Measurements from ENCODE around the gene ADARB2. TPM values are rescaled to one million over a fixed set of nuclear protein-coding genes. Genes with fewer than 3 reads are reported as not detected.
"Not testable (repeated sequence)": the region's sequence is repeated elsewhere in the genome, so short reads cannot be mapped to it uniquely, and the experiment has no call there.

The ADARB2 gene
- total and polyA plus RNA-seq, 7 experiments from 2014 or later, result 0.05 to 13.6 (median 6.3) TPM; not detected in 3

DNA sequence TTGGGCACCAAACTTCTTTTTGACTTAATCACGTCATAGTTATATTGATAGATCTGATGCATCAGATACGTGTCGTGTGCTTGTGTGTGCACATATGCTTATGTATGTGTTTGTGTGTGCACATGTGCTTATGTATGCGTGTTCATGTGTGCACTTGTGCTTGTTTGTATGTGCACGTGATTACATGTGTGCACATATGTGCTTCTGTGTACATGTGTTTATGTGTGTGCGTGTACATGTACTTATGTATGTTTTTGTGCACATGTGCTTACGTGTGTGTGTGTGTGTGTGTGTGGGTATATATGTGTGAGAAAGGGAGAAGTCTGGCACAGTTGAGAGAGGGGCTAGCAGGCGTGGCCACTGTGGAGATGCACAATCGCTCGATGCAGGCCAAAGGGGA is 507.8 kb downstream of the ADARB2 start:
- Histone ChIP-seq H3K27me3 (ENCODE audit: control insufficient read depth in 2 of 2, insufficient read depth in 2 of 2, low read length in 2 of 2) (no peaks in the 10 kb centered on the region), H3K36me3 (ENCODE audit: control insufficient read depth in 2 of 3, insufficient read depth in 3 of 3, low read length in 3 of 3) (no peaks in the 10 kb centered on the region), H3K4me1 (ENCODE audit: control insufficient read depth in 2 of 2, insufficient read depth in 2 of 2, low read length in 2 of 2) (no peaks in the 10 kb centered on the region), H3K27ac (ENCODE audit: low read depth, low read length) (no peak overlapping the region), H3K4me3 (ENCODE audit: low read length) (no peak overlapping the region), H3K9me3 (ENCODE audit: control insufficient read depth in 2 of 3, low read length in 3 of 3) (no peaks in the 10 kb centered on the region)
- no peak overlapping the region for H3K4me3 Mint-ChIP-seq
- peaks cover 2 to 20% (median 14%) of the 10 kb centered on the region in 5 donors for H3K27me3 Mint-ChIP-seq
- CTCF ChIA-PET, result no interaction called here
- POLR2A ChIA-PET, result no interaction called here
- H3K36me3 Mint-ChIP-seq, result peaks cover 0 to 24% (median 18%) of the 10 kb centered on the region in 5 donors
- DNase-seq (no peak), ATAC-seq (no peak)
- H3K9me3 Mint-ChIP-seq, result peaks cover 0 to 24% (median 2%) of the 10 kb centered on the region in 11 donors
- no peaks in the 10 kb centered on the region for H3K4me1 Mint-ChIP-seq
- intact Hi-C loops (cut with micrococcal nuclease), result no loop called here
- peak overlapping the region in 2 of 9 donors; percentile 1 to 20 for H3K27ac Mint-ChIP-seq

DNA sequence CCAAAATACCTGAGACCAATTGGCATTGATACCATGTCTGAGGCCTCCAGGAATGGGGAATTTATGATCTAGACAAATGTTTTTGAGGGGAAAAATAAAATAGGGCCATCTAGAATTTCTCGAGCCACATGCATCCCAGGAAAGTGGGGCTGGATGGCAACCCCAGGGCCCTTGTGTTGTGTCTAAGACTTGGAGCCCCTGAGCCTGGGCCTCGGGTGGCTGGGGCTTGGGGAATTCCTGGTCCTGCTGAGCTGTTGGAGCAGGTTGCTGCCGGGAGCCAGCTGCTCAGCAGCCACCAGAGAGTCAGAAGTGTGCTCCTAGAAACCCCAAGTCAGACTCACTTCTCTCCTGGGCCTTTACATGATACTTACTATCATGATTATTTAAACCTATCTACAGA is 508.2 kb downstream of the ADARB2 start:
- Mint-ChIP-seq H3K9me3 (peaks cover 0 to 29% (median 3%) of the 10 kb centered on the region in 11 donors), H3K27me3 (peaks cover 3 to 20% (median 16%) of the 10 kb centered on the region in 5 donors), H3K36me3 (peaks cover 0 to 21% (median 18%) of the 10 kb centered on the region in 5 donors), H3K27ac (no peak overlapping the region), H3K4me1 (no peaks in the 10 kb centered on the region), H3K4me3 (no peak overlapping the region)
- H3K27ac ChIP-seq (ENCODE audit: low read depth, low read length), result no peak overlapping the region
- H3K27me3 ChIP-seq (ENCODE audit: control insufficient read depth in 2 of 2, insufficient read depth in 2 of 2, low read length in 2 of 2), result no peaks in the 10 kb centered on the region
- H3K4me1 ChIP-seq (ENCODE audit: control insufficient read depth in 2 of 2, insufficient read depth in 2 of 2, low read length in 2 of 2), result no peaks in the 10 kb centered on the region
- CTCF ChIA-PET, result no interaction called here
- POLR2A ChIA-PET, result interaction anchor here (0.6 kb wide), 1 partner anchor 97 kb away, joined by 3 read pairs; no protein-coding TSS in a partner anchor
- DNase-seq (no peak), ATAC-seq (no peak)
- no peak overlapping the region for H3K4me3 ChIP-seq (ENCODE audit: low read length)
- no peaks in the 10 kb centered on the region for H3K36me3 ChIP-seq (ENCODE audit: control insufficient read depth in 2 of 3, insufficient read depth in 3 of 3, low read length in 3 of 3)
- no peaks in the 10 kb centered on the region for H3K9me3 ChIP-seq (ENCODE audit: control insufficient read depth in 2 of 3, low read length in 3 of 3)
- intact Hi-C loops (cut with micrococcal nuclease), result no loop called here

DNA sequence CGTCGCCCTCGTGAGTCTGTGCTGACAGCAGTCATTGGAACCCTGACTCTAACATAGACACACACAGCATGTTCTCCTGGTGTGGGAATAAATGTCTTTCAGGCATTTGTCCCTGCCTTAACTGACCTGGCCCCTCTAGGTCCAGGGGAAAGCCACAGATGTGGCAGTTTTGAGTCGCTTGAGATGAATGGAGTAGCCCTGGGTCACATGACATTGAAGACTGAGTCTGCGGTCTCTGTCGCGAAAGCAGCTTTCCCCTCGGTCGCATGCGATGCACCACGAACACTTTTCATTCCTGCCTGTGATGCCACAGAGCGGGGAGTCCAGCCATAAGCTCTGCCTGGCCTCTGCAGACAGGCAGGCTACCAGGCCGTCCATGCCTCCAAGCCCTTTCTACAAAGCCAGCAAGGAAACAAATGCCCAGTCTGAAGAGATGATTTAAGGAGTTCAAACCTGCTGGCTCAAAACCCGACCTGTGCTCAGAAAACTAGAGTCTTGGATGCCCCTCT is 508.8 kb downstream of the ADARB2 start:
- peaks cover 0 to 35% (median 3%) of the 10 kb centered on the region in 11 donors for H3K9me3 Mint-ChIP-seq
- H3K36me3 ChIP-seq (ENCODE audit: control insufficient read depth in 2 of 3, insufficient read depth in 3 of 3, low read length in 3 of 3), result no peaks in the 10 kb centered on the region
- ATAC-seq (no peak), DNase-seq (no peak)
- ChIA-PET POLR2A (interaction anchor here (0.6 kb wide), 1 partner anchor 98 kb away, joined by 3 read pairs; no protein-coding TSS in a partner anchor), CTCF (no interaction called here)
- H3K4me3 ChIP-seq (ENCODE audit: low read length), result no peak overlapping the region
- no peak overlapping the region for H3K27ac ChIP-seq (ENCODE audit: low read depth, low read length)
- H3K4me1 ChIP-seq (ENCODE audit: control insufficient read depth in 2 of 2, insufficient read depth in 2 of 2, low read length in 2 of 2), result no peaks in the 10 kb centered on the region
- no peaks in the 10 kb centered on the region for H3K27me3 ChIP-seq (ENCODE audit: control insufficient read depth in 2 of 2, insufficient read depth in 2 of 2, low read length in 2 of 2)
- H3K27ac Mint-ChIP-seq, result no peak overlapping the region
- H3K36me3 Mint-ChIP-seq, result peaks cover 0 to 18% (median 17%) of the 10 kb centered on the region in 5 donors
- peaks cover 3 to 23% (median 15%) of the 10 kb centered on the region in 5 donors for H3K27me3 Mint-ChIP-seq
- H3K4me1 Mint-ChIP-seq, result no peaks in the 10 kb centered on the region
- H3K4me3 Mint-ChIP-seq, result no peak overlapping the region
- intact Hi-C loops (cut with micrococcal nuclease), result no loop called here
- H3K9me3 ChIP-seq (ENCODE audit: control insufficient read depth in 2 of 3, low read length in 3 of 3), result no peaks in the 10 kb centered on the region

DNA sequence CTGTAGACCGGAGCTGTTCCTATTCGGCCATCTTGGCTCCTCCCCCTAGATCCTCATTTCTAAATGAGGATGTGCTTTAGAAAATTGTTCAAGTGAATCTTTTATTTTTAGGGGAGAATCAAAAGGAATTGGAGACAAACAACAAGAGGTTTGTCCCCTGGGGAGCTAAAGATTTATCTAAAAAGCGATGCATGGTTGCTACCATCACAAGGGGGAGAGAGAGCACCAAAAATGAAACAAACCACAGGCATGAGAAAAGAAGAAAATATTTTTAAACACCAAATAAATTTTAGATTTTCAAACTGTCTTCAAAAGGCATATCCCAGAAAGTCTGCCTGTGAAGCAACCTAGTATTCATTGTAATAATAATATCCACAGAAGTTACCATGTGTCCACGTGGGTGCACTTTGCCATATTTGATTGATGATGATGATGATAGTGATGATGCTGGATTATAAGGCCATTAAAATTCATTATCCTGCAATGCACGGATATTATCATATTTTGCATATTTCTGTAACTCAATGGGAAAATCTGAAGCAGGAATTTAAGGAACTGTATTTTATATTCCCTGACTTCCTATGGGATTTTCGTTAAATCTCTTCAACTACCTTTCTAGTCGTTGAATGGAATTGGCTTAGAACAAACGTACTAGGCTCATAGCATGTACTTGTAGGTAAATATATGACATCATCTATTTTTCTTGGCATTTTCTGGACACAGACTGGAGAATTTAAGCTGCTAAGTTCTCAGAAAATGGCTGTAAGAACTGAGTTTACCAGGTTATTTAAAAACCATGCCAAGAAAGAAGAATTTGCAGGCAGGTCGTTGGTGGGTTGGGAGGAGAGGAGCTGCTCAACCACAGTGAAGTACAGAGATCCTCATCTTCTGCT is 509.6 kb downstream of the ADARB2 start:
- DNase-seq, result no peak
- POLR2A ChIA-PET, result no interaction called here
- no peaks in the 10 kb centered on the region for H3K9me3 ChIP-seq (ENCODE audit: control insufficient read depth in 2 of 3, low read length in 3 of 3)
- H3K4me3 Mint-ChIP-seq, result no peak overlapping the region
- peaks cover 5 to 23% (median 15%) of the 10 kb centered on the region in 5 donors for H3K27me3 Mint-ChIP-seq
- no peak for ATAC-seq
- no peaks in the 10 kb centered on the region for H3K36me3 ChIP-seq (ENCODE audit: control insufficient read depth in 2 of 3, insufficient read depth in 3 of 3, low read length in 3 of 3)
- H3K4me1 ChIP-seq (ENCODE audit: control insufficient read depth in 2 of 2, insufficient read depth in 2 of 2, low read length in 2 of 2), result no peaks in the 10 kb centered on the region
- peaks cover 0 to 38% (median 5%) of the 10 kb centered on the region in 11 donors for H3K9me3 Mint-ChIP-seq
- H3K27ac ChIP-seq (ENCODE audit: low read depth, low read length), result no peak overlapping the region
- intact Hi-C loops (cut with micrococcal nuclease), result no loop called here
- H3K27me3 ChIP-seq (ENCODE audit: control insufficient read depth in 2 of 2, insufficient read depth in 2 of 2, low read length in 2 of 2), result no peaks in the 10 kb centered on the region
- CTCF ChIA-PET, result interaction anchor here (0.7 kb wide), 1 partner anchor 299 kb away, joined by 3 read pairs; no protein-coding TSS in a partner anchor
- H3K4me1 Mint-ChIP-seq, result no peaks in the 10 kb centered on the region
- peaks cover 0 to 16% (median 15%) of the 10 kb centered on the region in 5 donors for H3K36me3 Mint-ChIP-seq
- no peak overlapping the region for H3K27ac Mint-ChIP-seq
- no peak overlapping the region for H3K4me3 ChIP-seq (ENCODE audit: low read length)

DNA sequence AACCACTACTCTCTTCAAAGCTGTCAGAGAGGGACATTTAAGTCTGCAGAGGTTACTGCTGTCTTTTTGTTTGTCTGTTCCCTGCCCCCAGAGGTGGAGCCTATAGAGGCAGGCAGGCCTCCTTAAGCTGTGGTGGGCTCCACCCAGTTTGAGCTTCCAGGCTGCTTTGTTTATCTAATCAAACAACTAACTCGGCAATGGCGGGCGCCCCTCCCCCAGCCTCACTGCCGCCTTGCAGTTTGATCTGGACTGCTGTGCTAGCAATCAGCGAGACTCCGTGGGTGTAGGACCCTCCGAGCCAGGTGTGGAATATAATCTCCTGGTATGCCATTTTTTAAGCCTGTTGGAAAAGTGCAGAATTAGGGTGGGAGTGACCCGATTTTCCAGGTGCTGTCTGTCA is 510.4 kb downstream of the ADARB2 start:
- H3K4me1 ChIP-seq (ENCODE audit: control insufficient read depth in 2 of 2, insufficient read depth in 2 of 2, low read length in 2 of 2); H3K4me1 Mint-ChIP-seq; H3K4me3 Mint-ChIP-seq; POLR2A ChIA-PET; H3K9me3 ChIP-seq (ENCODE audit: control insufficient read depth in 2 of 3, low read length in 3 of 3); H3K4me3 ChIP-seq (ENCODE audit: low read length); H3K27ac ChIP-seq (ENCODE audit: low read depth, low read length); H3K36me3 ChIP-seq (ENCODE audit: control insufficient read depth in 2 of 3, insufficient read depth in 3 of 3, low read length in 3 of 3); H3K27me3 ChIP-seq (ENCODE audit: control insufficient read depth in 2 of 2, insufficient read depth in 2 of 2, low read length in 2 of 2); intact Hi-C loops (cut with micrococcal nuclease); DNase-seq; ATAC-seq; H3K27ac Mint-ChIP-seq: not testable (repeated sequence)
- Mint-ChIP-seq H3K36me3 (peaks cover 0 to 16% (median 15%) of the 10 kb centered on the region in 5 donors), H3K9me3 (peaks cover 0 to 38% (median 5%) of the 10 kb centered on the region in 11 donors), H3K27me3 (peaks cover 5 to 23% (median 15%) of the 10 kb centered on the region in 5 donors)
- CTCF ChIA-PET, result interaction anchor here (0.7 kb wide), 1 partner anchor 300 kb away, joined by 3 read pairs; no protein-coding TSS in a partner anchor

DNA sequence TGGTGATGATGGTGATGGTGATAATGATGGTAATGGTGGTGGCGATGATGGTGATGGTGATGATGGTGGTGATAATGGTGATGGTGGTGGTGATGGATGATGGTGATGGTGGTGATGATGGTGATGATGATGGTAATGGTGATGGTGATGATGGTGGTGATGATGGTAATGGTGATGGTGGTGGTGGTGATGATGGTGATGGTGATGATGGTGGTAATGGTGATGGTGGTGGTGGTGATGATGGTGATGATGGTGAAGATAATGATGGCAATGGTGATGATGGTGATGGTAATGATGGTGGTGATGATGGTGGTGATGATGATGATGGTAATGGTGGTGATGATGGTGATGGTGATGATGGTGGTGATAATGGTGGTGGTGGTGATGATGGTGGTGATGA is 517.5 kb downstream of the ADARB2 start:
- peaks cover 0 to 11% (median 5%) of the 10 kb centered on the region in 5 donors for H3K27me3 Mint-ChIP-seq
- H3K4me1 ChIP-seq (ENCODE audit: control insufficient read depth in 2 of 2, insufficient read depth in 2 of 2, low read length in 2 of 2); CTCF ChIA-PET; H3K4me3 ChIP-seq (ENCODE audit: low read length); H3K27me3 ChIP-seq (ENCODE audit: control insufficient read depth in 2 of 2, insufficient read depth in 2 of 2, low read length in 2 of 2); H3K27ac Mint-ChIP-seq; H3K27ac ChIP-seq (ENCODE audit: low read depth, low read length); H3K36me3 ChIP-seq (ENCODE audit: control insufficient read depth in 2 of 3, insufficient read depth in 3 of 3, low read length in 3 of 3); H3K4me3 Mint-ChIP-seq; H3K36me3 Mint-ChIP-seq; ATAC-seq; H3K4me1 Mint-ChIP-seq; DNase-seq; intact Hi-C loops (cut with micrococcal nuclease); H3K9me3 ChIP-seq (ENCODE audit: control insufficient read depth in 2 of 3, low read length in 3 of 3); POLR2A ChIA-PET: not testable (repeated sequence)
- H3K9me3 Mint-ChIP-seq, result peaks cover 0 to 22% (median 5%) of the 10 kb centered on the region in 11 donors

All from naive thymus-derived CD4-positive, alpha-beta T cell (primary cell).